NCI-H1417 (cell line): ENCODE data around the gene SUPT4H1.
A peak's percentile ranks its signal among the peaks of the same experiment; 100 is the strongest.

Experiments
- DNase-seq, 3 experiments: peaks; one replicate each; lab custom pipeline; 2025; lab: John Stamatoyannopoulos, UW

The SUPT4H1 gene

DNA sequence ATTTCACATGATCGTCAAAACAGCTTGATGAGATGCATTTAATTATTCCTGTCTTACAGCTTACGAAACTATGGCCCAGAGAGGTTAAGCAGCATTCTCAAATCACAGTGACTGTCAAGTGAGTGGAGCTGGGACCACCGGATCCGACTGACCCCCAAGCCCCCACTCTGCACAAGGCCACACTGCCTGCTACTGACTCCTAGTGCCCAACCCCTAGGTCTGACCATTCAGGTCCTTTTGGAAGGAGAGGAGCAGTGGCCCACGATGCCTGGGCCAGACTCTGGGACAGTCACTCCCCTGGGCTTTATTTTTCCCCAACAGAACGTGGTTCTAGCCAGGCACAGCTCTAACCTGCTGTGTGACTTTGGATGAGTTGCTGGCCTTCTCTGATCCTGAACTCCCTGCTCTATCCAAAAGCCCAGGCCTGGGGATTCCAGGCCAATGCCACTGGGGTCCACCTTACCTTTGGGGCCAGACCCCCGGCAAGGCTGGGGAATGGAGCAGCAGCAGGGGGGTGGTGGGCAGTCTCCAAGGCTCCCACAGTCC lies 33.3 kb downstream of the SUPT4H1 start:
- DNase-seq: no peak

DNA sequence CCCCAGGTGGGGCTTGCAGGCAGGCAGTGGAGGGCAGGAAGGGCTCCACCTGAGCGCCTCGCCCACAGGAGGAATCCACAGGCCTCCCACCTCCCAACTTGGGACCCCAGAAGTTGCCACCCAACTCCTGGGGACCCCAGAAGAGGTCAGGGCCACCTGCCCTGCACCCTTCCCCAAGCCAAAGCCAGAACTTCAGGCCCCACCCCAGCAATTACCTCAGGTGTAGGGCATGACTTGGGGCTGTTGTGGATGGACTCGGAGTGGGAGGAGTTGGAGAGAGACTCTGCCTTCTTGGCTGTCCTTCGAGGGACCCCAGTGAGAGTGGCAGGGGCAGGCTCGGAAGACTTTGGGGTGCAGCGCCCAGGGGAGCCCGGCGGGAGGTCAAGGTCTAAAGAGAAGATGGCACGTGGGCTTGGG lies 33.9 kb downstream of the SUPT4H1 start:
- no peak for DNase-seq

DNA sequence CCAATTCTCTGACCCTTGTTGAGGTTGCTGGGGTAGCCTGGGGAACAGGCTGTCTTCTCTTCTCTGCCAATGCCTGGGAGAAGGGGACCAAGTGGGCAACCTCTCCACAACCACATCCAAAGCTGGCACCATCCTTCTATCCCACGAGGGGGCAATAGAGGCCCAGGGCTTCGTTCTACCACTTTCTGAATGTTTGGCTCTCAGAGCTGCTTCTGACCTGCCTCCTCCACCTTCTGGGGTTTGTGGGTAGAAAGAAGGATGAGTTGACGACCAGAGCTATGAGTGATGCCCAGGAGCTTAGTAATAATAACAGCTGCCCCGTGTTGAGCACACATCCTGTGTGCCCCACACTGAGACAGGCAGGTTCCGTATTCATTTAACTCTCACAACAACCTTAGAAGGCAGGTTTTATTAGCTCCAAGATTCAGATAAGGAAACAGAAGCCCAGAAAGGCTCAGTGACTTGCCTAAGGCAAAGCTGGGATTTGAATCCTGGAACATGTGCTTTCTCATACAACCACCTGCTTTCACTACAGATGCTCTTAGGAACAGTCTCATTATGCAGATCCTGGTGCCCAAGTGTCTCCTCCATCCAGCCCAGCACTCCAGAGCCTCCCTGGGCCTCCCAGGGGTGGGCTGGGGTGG lies 34.5 kb downstream of the SUPT4H1 start:
- peak in 2 of 3 experiments; percentile 26 to 31 for DNase-seq

DNA sequence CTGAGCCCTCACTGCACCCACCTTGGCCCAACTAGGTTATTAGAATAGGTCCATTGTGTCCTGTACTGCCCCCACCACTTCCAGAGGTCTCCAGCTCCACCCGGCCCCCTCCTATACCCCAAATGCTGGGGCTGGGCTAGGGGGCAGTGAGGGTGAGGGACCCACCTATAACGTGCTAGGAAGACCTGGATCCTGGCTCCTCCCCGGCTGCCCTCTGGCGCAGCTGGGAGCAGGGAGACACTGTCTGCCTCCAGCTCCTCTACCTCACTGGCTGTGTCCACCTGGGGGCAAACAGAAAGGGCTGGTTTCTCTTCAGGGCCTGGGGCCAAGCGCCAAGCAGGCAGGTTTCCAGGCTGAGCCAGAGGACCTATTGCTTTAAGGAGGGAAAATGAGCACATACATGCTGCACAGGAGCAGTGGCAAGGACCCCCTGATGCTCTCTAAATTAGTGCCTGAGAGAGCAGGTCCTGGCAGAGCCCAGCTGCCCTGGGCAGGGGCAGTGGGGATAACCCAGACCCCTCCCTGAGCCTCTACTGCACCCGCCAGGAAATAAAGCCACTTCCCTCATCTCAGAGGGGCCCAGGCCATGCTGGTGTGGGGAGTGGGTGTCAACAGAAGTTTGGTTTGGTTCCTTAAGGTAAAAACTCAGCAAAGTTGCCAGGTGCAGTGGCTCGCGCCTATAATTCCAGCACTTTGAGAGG lies 35.6 kb downstream of the SUPT4H1 start:
- no peak for DNase-seq

DNA sequence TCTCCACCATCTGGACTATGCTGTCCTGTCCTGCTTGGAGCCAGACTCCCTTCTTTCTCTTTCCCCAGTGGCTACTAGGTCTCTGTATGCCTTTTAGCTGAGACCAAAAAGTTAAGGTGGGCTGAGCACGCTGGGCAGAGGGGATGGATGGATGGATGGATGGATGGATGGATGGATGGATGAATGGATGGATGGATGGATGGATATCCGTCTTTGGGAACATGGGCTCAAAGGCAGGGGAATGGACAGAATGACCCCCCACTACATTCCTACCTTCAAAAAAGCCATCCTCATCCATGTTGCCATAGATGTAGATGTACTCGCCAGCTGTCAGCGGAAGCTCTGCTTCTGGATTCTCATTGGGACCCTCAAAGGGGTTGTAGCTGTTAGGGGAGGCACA lies 36.3 kb downstream of the SUPT4H1 start:
- DNase-seq: no peak

DNA sequence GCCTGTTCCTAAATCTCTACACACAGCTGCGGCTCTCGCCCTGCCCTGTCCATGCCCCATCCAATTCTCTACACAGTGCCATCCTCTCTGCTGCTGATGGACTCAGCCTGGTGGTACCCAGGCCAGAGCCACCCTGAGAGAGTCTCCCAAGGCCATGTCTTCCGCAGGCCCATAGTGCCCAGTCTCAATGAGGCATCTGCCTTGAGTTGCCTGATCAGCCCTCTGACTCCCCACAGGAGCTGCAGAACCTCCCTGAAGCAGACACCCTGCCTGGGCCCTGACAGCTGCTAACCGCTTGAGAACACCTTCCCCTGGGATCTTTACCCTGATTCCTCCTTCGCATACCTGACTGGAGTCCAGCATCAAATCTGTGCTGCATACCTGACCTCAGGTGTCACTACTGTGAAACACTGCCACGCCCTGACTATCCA lies 36.7 kb downstream of the SUPT4H1 start:
- no peak for DNase-seq

DNA sequence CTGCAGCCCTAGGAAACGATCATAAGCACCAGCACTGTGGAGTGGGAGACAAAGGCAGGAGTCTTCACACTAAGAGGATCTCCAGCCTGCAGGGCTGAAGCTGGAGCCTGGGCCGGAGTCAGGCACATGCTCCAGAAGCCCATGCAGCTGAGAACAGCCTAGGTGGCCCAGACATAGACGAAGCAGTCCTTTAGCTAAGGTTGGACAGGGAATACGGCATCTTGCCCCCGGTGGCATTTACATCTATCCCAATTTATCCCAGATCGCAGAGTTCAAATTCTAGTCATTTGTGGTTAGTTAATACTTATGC lies 37.3 kb downstream of the SUPT4H1 start:
- DNase-seq: no peak

DNA sequence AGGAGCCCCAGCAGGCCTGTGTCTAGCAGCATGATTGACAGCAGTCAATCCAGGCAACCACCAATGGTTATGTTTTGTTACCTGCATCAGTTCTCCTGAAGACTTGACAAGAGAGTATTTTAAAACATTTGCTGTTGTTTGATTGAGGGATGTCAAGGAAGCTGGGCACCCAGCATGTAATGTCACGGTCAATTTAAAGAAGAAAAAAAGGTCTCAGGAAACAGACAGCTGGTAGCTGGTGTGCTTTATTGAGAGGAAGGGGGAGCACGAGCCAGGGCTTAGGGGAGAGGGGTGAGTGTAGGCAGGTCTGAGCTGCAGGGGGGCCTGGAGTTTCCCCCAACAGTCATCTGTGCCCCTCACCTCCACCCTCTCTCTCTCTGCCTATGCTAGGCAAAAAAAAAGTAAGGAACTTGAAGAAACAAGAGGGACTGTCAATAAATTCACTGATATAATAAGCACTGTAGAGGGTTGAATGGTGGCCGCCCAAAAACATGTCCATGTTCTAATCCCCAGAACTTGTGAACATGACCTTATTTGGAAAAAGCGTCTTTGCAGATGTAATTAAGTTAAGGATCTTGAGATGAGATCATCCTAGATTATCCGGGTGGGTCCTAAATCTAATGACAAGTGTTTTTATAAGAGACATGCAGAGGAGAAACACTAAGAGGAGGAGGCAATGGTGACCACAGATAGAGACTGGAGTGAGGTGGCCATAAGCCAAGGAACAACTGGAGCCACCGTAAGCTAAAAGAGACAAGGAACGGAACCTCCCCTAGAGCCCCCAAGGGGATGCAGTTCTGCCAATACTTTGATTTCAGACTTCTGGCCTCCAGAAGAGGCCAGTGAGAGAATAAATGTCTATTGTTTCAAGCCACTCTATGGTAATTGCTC lies 37.9 kb downstream of the SUPT4H1 start:
- peak in 2 of 3 experiments; percentile 37 to 57 for DNase-seq

DNA sequence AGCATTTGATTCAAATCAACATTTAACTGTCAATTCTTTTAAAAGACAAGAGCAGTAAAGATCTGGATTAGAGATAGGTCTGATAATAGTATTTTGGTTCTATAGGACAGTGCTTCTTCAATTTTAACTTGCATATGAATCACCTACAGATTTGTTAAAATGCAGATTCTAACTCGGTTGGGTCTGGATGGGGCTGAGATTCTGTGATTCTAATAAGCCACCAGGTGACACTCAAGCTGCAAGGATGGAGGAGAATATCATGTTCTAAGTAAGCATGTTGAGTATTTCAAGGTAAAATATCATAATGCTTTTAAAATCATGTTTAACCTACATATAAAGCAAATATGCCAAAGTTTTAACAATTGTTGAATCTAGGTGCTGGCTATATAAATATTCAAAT lies 39.2 kb downstream of the SUPT4H1 start:
- DNase-seq: peak in 1 of 3 experiments; percentile 3

DNA sequence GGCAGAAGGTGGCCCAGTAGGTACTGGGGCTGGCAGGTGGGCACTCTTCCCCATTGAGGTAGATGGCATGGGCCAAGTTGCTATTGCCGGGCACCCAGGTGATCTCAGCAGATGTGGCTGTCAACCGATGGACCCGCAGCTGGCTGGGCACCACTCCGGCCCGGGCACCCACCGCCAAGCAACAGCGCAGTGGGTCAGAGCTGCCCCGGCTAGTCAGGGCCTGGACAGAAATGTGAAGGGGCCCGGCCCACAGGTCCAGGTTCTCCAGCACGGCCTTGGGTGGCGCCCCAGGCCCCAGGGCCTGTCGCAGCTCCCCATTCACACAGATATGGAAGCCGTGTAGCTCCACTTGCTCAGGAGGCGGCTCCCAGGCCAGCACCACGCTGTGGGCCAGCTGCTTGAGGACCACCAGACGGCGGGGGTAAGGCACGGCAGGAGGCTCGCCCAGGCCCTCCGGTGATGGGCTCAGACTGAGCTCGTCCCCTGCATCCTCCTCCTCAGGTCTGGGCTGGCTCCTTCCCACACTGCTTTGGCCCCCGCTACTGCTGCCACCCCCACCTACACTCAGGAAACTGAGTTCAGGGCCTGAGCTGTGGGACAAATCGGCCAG lies 39.9 kb downstream of the SUPT4H1 start:
- no peak for DNase-seq

DNA sequence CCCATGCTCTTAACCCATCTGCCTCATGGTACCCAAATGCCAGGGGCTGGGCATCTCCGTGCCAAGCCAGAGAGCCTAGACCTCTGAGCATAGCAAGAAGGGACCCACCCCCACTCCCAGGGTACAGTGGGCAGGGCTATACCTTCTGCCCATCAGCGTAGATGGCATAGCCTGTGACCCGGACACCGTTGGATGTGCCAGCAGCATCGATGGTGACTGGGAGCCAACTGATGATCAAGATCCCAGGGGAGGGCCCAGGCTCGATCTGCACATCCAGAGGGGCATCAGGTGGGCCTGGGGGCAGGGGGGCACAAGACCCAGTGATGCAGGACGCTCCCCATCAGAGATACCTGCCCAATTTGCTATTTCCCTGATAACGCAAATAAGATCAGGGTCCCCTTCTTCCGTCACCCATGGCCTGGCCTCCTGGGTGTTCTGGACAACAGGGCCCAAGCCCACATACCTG lies 40.5 kb downstream of the SUPT4H1 start:
- DNase-seq: no peak

DNA sequence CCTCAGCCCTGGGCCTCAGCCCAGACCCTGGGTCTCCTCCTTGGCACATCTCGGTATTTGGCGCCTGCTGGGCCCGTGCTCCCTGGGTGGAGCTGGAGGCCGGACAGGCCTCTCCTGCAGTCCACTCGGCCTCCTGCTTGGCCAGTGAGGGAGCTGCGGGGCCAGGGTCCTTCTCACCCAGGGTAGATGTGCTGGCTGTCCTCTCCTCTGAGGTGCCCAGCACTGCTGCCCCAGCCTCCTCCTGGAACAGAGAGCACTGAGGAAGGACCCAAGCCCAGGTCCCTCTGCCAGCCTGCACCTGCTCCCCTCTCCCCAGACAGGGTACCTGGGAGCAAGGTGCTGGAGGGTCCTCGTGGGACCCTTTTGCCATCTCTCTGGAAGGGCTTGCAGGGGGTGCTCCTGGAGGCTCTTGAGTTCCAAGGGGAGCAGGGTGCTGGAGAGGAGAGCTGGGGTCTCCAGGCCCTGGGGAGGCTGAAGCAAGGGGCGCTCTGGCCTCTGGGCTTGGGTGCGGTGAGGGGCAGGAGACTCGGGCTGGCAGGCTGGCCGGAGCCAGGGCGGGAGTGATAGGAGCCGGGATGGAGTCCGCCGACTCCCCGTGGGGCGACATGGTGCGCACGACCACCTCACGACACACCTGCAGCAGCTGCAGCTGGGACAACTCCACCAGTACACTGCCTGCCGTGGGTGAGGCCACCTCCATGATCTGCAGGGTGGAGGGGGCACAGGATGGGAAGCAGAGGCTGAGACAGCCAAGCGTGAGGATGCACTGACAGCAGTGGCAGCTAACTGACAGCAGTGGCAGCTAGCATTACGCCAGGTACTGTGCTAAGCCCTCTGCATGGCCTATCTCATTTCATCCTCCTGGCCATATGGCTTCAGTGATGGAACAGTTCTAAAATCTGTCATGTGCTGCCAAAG lies 41.2 kb downstream of the SUPT4H1 start:
- no peak for DNase-seq

DNA sequence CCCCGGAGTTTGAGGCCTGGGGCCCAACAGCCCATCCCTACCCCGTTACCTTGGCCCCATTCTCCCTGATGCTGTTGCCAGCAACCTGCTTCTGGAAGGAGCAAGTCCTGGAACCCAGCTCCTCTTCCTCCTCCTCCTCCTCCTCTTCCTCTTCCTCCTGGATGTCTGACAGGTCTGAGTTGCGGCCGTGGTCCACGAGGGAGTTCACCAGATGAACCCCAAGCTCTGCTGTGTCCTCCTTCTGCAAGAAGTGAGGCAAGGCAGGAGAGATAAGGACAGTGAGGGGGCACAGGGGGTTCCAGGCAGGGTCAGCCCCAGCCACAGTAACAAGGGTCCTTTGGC lies 42.1 kb downstream of the SUPT4H1 start:
- no peak for DNase-seq

DNA sequence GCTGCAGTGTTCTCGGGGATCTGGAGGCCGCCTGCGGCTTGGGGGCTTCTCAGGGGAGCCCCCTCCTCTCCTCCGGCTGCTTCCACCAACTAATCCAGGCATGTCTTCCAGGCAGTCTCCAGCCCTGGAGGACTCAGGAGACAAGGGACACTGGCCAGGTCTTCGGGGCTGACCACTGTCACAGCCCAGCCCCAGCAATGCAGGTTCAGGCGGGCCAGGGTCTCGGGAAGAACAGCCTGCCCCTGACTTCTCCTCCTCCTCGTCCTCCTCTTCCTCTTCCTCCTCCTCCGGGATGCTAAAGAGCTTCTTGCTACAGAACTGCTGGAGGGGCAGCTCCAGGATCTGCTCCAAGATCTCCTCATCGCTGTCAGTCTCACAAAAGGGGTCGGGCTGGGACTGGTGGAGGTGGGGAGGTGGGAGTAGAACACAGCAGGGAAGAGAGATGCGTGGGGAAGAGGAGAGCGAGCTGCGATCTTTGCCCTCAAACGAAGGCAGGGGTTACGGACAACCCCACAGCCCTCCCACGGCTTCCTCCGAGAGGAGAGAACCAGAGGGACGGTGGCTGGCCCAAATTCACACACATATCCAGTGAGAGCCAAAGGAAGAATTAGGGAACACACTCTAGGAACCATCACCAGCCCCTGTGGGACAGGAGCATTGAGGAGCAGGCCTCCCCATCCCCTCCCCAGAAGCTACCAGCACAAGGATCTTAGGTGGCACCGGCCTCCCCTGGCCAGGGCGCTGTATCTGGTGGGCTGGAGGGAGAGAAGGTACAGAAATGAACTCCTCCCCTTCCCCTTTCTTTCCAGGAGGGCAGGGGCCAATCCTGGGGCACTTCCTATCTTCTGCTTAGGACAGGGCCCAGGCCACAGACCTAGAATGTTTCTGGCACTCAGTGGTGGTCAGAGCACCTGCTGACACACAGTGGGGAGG lies 42.8 kb downstream of the SUPT4H1 start:
- DNase-seq: no peak

DNA sequence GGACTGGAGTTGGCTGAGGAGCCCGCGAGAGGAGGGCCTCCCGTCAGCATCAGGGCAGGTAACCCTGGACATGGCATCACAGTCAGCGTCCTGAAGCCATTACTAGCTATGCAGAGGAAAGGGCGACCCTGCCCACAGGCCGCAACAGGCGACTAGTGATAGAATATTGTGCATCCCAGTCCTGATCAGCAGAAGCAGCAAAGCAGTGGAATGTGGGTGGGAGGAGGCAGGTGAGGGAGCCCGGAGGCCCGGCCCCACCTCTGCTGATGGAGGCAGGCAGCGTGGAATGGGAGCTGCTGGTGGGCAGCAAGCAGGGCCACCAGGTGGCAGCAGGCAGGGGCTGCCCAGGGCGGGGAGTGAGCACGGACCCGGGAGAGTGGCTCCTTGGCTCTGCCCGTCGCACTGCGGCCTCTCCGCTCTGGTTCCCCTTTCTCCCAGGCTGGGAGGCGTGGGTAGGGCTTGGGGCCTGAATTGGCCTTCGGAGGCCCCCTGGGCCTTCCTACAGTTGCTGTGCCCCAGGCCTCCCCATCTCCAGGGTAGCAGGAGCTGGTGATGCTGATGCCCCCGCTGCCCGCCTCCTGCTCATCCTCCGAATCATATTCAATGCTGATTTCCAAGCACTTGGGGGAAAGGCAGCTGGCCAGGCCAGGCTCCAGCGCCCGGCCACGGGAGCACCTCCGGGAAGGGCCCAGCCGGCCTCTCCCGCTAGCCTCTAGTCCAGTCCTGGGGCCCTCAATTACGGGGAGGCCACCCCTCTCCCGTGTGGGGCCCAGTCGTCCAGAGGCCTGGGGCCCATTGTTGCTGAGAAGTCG lies 43.6 kb downstream of the SUPT4H1 start:
- no peak for DNase-seq

DNA sequence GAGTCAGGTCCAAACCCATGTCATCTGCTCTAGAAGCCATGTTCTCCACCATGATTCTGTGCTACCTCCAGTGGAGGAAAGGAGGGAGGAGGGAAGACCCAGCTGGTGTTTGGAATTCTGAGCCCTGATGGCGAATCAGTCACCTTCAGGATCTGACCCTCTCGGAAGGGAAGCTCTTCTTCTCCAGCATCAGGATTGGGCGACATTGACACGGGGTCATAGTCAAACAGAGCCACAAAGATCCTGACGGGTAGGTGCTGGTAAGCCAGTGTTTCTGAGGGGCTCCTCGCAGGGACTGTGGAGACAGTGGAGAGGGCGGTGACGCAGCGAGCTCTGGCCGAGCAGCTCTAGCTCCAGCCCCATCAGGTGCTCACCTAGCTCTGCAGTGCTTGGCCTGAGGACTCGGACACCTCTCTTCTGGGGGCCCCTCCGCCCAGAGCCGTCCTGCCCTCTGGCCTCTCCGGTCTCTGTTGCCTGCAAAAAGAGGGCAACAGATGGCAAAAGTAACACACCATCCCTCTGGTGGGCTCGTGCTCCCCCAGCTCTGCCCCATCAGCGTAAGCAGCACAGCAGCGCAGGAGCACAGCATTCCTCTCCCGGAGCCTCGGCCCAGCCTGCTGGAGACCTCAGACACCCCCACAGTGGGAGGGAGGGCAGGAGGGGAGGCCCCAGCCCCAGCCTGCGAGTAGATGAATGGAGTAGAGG lies 44.4 kb downstream of the SUPT4H1 start:
- no peak for DNase-seq

DNA sequence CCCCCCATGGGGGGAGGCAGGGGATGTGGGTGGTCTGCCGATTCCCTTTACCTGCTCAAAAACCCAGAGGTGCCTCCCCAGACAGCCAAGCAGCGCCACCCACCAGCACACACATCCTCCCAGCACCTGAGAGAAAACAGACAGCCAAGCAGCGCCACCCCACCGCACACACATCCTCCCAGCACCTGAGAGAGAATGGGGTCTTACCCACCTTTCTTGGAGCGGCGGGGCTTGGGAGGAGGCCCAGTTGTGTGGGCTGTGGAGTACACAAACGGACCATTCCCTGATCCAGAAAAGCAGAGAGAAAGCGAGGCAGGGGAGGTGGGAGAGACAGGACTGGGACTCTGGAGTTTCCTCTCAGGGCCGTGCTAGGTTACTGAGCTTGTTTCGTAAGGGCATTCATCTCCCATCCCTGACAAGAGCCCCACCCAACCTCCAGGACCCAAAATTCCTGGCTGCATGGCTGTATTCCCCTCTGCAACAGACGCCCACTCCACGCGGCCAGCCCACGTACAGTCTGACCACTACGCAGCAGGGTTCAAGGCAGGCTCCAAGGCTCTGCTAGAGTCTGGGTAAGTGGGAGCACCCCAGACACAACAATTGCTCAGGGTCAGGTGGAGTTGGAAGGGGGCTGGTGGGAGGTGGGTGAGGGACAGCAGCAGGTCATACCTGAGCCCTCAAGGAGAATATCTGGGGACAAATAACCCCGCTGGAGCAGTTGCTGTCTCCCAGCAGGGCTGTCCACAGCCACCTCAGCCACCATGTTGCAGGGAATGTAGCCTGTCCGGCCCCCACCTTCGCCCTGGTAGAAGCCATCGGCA lies 45.7 kb downstream of the SUPT4H1 start:
- DNase-seq: no peak

DNA sequence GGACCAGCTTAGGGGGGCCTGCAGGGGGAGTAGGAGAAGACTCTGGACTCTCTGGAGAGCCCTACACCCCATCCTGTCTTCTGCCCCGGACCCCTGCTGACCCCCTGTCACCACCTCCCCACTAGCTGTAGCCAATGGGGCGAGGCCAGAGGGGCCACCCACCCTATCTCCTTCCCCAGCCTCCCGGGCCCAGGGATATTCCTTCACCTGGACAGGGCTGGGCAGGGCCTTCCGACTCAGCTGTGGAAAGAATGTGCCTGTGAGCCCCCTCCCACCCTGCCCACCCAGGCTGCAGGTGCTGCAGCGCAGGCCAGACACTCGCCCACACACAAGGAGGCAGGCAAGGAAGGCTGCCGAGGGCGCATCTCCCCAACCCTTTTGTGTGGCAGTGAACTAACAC lies 46.4 kb downstream of the SUPT4H1 start:
- no peak for DNase-seq
